Measurements from ENCODE around the gene GLI3. TPM values are rescaled to one million over a fixed set of nuclear protein-coding genes. Genes with fewer than 3 reads are reported as not detected.

The GLI3 gene
- total RNA-seq, 2 donors from 2014 or later: 2.7 to 10.2 TPM

GRCh38 chr7:42022056-42022455 is 215.0 kb downstream of the GLI3 start:
- Mint-ChIP-seq H3K36me3 (ENCODE audit: low read depth) (no peaks in the 10 kb centered on the region), H3K4me3 (no peak overlapping the region), H3K9me3 (no peaks in the 10 kb centered on the region), H3K4me1 (no peaks in the 10 kb centered on the region), H3K27ac (no peak overlapping the region), H3K27me3 (ENCODE audit: insufficient read depth) (peaks cover 23% of the 10 kb centered on the region)
- DNase-seq: no peak
- WGBS, 2 experiments (ENCODE audit: insufficient coverage in 1 of 2, insufficient read length in 1 of 2): 67 to 81% methylated on average over 3 to 6 of the region's 6 CpGs
- TF ChIP-seq CTCF (conservative IDR thresholded peaks at IDR 0.05): no peak
- no peak overlapping the region for H3K9ac ChIP-seq (ENCODE audit: extremely low read depth, low read length, poor library complexity, severe bottlenecking)
- no peaks in the 10 kb centered on the region for H3K9me3 ChIP-seq (ENCODE audit: control insufficient read depth, low read length)
- H3K4me3 ChIP-seq (ENCODE audit: low read length): no peak overlapping the region
- H3K27ac ChIP-seq (ENCODE audit: low read depth, low read length): no peak overlapping the region
- no peaks in the 10 kb centered on the region for H3K4me1 ChIP-seq (ENCODE audit: control insufficient read depth, insufficient read depth, low read length)
- H3K36me3 ChIP-seq (ENCODE audit: control insufficient read depth, insufficient read depth, low read length): peaks cover 7% of the 10 kb centered on the region
- H3K27me3 ChIP-seq (ENCODE audit: control insufficient read depth, insufficient read depth, low read length, poor library complexity, severe bottlenecking): no peaks in the 10 kb centered on the region

GRCh38 chr7:42021631-42022030 is 215.4 kb downstream of the GLI3 start:
- Mint-ChIP-seq H3K4me3 (no peak overlapping the region), H3K36me3 (ENCODE audit: low read depth) (no peaks in the 10 kb centered on the region), H3K27me3 (ENCODE audit: insufficient read depth) (peaks cover 26% of the 10 kb centered on the region), H3K9me3 (peaks cover under 1% of the 10 kb centered on the region), H3K27ac (no peak overlapping the region), H3K4me1 (no peaks in the 10 kb centered on the region)
- no peak for TF ChIP-seq CTCF (conservative IDR thresholded peaks at IDR 0.05)
- no peak for DNase-seq
- Histone ChIP-seq H3K36me3 (ENCODE audit: control insufficient read depth, insufficient read depth, low read length) (peaks cover 7% of the 10 kb centered on the region), H3K27ac (ENCODE audit: low read depth, low read length) (no peak overlapping the region), H3K4me3 (ENCODE audit: low read length) (no peak overlapping the region), H3K4me1 (ENCODE audit: control insufficient read depth, insufficient read depth, low read length) (no peaks in the 10 kb centered on the region), H3K9ac (ENCODE audit: extremely low read depth, low read length, poor library complexity, severe bottlenecking) (no peak overlapping the region), H3K27me3 (ENCODE audit: control insufficient read depth, insufficient read depth, low read length, poor library complexity, severe bottlenecking) (no peaks in the 10 kb centered on the region), H3K9me3 (ENCODE audit: control insufficient read depth, low read length) (no peaks in the 10 kb centered on the region)
- WGBS, 2 experiments (ENCODE audit: insufficient coverage in 1 of 2, insufficient read length in 1 of 2): 86 to 94% methylated on average over 3 of the region's 3 CpGs

- H3K9me3 Mint-ChIP-seq: peaks cover 9% of the 10 kb centered on the region
- DNase-seq: no peak
- no peak overlapping the region for H3K9ac ChIP-seq (ENCODE audit: extremely low read depth, low read length, poor library complexity, severe bottlenecking)
- no peak overlapping the region for H3K27ac ChIP-seq (ENCODE audit: low read depth, low read length)
- peaks cover 36% of the 10 kb centered on the region for H3K27me3 Mint-ChIP-seq (ENCODE audit: insufficient read depth)
- H3K27ac Mint-ChIP-seq: no peak overlapping the region
- H3K4me3 ChIP-seq (ENCODE audit: low read length): no peak overlapping the region
- TF ChIP-seq CTCF (conservative IDR thresholded peaks at IDR 0.05): no peak
- H3K36me3 ChIP-seq (ENCODE audit: control insufficient read depth, insufficient read depth, low read length): peaks cover 7% of the 10 kb centered on the region
- H3K4me1 ChIP-seq (ENCODE audit: control insufficient read depth, insufficient read depth, low read length): no peaks in the 10 kb centered on the region
- no peak overlapping the region for H3K4me3 Mint-ChIP-seq
- H3K36me3 Mint-ChIP-seq (ENCODE audit: low read depth): no peaks in the 10 kb centered on the region
- peaks cover 2% of the 10 kb centered on the region for H3K4me1 Mint-ChIP-seq
- peaks cover 5% of the 10 kb centered on the region for H3K9me3 ChIP-seq (ENCODE audit: control insufficient read depth, low read length)
- 89 to 95% methylated on average over 7 of the region's 7 CpGs for WGBS, 2 experiments (ENCODE audit: insufficient coverage in 1 of 2, insufficient read length in 1 of 2)
- H3K27me3 ChIP-seq (ENCODE audit: control insufficient read depth, insufficient read depth, low read length, poor library complexity, severe bottlenecking): no peaks in the 10 kb centered on the region
Observed at GRCh38 chr7:42020061-42020460, 216.9 kb downstream of the GLI3 start.

Measured in endodermal cell (in vitro differentiated cells).